Measurements from ENCODE around the gene SLC27A3.
"Not testable (repeated sequence)": the region's sequence is repeated elsewhere in the genome, so short reads cannot be mapped to it uniquely, and the experiment has no call there.

SLC27A3 gene

GRCh38 chr1:153763365-153764225 lies 11.6 kb upstream of the SLC27A3 start:
- no peak for DNase-seq (ENCODE audit: low read depth in 2 of 2)

DNA sequence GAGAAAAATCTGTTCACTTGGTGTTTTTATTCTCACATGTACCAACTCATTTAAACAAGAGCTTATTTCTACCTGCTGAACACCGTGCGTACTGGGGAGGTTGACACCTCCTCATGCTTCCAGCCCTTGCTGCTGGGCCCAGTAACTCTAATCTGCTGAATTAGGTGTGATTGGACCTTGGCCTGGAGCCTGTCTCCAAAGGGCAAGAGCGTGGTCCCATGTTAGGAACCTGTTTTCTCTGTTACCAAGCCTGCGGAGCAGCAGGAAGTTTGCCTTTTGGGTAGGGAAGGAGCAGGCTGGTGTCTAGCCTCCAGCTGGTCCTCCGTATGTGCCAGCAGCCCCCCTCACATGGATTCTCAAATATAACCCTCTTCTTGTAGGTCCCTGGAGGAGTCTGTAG lies 10.9 kb upstream of the SLC27A3 start:
- no peak for DNase-seq (ENCODE audit: low read depth in 2 of 2)

DNA sequence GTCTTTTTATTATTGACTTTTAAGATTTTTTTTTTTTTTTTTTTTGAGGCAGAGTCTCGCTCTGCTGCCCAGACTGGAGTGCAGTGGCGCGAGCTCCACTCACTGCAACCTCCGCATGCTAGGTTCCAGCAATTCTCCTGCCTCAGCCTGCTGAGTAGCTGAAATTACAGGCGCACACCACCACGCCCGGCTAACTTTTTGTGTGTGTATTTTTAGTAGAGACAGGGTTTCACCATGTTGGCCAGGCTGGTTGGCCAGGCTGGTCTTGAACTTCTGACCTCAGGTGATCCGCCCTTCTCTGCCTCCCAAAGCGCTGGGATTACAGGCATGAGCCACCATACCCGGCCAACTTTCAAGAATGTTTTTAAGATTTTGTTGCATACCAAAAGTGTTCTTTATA lies 8.5 kb upstream of the SLC27A3 start:
- DNase-seq (ENCODE audit: low read depth in 2 of 2), result not testable (repeated sequence)

DNA sequence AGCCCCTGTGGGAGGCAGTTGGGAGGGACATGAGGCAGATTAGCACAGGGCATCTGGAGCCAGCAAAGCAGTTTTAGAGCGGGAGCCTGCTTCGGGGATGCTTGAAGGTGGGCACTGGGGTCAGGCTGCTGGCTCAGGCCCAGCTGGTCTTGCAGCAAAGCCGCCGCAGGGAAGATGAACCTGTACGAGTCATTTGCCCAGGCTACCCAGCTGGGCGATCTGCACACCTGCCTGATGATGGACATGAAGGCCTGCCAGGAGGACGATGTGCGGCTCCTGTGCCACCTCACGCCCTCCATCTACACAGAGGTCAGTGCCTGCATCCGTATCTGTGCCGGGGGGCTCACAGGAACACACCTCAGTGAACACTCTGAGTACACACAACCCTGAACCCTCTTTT lies 7.7 kb upstream of the SLC27A3 start:
- no peak for DNase-seq (ENCODE audit: low read depth in 2 of 2)

DNA sequence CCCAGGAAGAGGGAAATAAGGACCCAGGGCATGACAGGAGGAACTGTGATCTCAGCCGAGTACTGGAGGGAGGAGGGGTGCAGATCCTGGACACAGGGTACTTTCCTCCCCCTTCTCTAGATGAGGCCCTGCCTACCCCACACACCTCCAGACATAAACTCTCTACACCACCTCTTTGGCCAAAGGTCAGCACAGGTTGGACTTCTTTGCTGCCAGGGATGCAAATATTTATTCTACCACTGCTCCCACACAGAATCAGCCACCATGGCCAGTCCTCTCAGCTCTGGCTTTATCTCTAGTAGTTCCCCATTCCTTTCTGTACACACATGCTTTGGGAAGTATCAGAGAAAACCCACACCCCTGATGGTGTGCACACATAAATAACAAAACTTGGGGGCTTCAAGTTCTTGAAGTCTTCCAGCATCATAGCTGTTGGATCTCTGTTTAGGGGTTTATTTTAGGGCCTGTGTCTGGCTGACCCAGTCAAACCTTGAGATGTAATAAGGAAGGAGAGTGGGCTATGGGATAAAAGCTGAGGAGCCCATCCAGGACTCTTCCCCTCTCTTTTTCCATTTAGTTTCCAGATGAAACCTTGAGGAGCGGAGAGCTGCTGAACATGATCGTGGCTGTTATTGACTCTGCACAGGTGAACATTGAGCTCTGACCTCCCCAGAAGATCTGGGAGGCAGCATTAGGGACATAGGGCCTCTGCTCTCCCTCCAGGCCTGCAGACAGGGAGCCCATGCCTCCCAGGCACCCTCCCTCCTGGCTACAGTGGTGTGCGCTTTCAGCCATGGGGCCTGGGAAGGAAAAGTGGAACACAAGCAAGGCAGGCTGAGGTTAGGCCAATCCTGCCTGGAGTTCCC lies 6.7 kb upstream of the SLC27A3 start:
- no peak for DNase-seq (ENCODE audit: low read depth in 2 of 2)

DNA sequence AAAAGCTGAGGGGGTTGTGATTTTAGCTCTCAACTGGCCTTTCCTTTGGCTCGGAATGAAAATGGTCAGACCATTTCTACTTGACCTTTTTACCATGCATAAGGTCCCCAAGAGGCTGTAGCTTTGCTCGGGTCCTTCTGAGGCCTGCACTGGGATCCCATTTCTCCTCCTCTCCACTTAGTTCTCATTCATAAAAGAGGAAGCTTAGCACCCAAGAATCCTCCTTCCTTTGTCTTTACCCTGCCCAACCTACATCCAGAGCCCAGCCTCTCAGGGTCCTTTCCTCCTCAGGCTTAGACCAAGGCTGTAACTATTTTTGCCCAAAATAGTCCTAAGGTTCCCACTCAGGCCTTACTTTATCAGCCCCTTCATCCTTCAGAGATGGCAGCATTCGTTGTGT lies 6.0 kb upstream of the SLC27A3 start:
- DNase-seq (ENCODE audit: low read depth in 2 of 2), result no peak

DNA sequence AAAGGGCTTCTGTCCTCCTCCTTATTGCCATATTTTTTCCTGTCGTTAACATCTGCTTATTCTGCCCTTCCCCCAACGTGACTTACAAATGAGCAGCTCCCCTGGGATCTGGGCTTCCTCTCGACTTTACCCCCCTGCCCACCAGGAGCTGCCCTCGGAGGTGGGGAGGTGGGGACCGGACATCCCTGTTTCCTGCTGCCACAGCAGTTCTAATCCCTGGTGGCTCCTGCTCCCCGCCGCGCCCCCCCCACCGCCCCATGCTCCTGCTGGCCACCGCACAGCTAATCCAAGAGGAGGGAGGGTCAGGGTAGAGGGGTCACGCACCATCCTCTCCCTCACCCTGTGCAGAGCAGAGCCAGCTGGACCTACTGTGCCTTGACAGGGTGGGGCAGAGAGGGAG lies 4.4 kb upstream of the SLC27A3 start:
- no peak for DNase-seq (ENCODE audit: low read depth in 2 of 2)

- DNase-seq (ENCODE audit: low read depth in 2 of 2), result no peak
These were observed 3.9 kb upstream of the SLC27A3 start for GRCh38 chr1:153771261-153771660.

DNA sequence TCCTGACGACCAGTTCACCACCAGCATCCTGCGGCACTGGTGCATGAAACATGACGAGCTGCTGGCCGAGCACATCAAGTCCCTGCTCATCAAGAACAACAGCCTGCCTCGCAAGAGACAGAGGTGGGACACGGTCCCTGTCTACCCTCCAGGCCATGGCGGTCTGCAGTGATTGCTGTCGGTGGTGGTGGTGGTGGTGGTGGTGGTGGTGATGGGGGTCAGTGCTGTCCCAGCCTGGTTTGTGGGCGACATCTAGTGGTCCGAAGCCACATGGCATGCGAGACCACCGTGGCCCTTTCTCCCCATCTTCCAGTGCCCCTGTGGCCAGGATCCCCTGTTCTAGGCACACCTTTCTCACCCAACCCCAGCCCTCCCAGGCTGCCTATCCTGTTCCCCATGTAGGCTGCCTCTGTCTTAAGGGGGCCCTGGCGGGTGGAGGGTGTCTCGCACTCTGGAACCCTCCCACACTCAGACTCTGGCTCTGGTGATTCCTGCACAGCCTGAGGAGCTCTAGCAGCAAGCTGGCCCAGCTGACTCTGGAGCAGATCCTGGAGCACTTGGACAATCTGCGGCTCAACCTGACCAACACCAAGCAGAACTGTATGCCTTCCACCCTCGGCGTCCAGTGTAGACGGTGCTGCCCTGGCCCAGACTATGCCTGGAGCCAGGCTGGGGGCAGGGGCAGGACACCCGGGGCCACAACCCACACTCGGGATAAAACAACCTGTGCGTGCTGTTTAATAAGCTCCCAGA lies 3.2 kb upstream of the SLC27A3 start:
- DNase-seq (ENCODE audit: low read depth in 2 of 2), result no peak

GRCh38 chr1:153773096-153773921 lies 1.9 kb upstream of the SLC27A3 start:
- DNase-seq (ENCODE audit: low read depth in 2 of 2), result no peak

GRCh38 chr1:153774026-153774595 lies 1.1 kb upstream of the SLC27A3 start:
- no peak for DNase-seq (ENCODE audit: low read depth in 2 of 2)

GRCh38 chr1:153775458-153776327 lies 486 bp downstream of the SLC27A3 start:
- DNase-seq (ENCODE audit: low read depth in 2 of 2), result peak; percentile 45 to 56

GRCh38 chr1:153776352-153776751 lies 1.1 kb downstream of the SLC27A3 start:
- no peak for DNase-seq (ENCODE audit: low read depth in 2 of 2)

GRCh38 chr1:153776845-153777370 lies 1.7 kb downstream of the SLC27A3 start:
- no peak for DNase-seq (ENCODE audit: low read depth in 2 of 2)

DNA sequence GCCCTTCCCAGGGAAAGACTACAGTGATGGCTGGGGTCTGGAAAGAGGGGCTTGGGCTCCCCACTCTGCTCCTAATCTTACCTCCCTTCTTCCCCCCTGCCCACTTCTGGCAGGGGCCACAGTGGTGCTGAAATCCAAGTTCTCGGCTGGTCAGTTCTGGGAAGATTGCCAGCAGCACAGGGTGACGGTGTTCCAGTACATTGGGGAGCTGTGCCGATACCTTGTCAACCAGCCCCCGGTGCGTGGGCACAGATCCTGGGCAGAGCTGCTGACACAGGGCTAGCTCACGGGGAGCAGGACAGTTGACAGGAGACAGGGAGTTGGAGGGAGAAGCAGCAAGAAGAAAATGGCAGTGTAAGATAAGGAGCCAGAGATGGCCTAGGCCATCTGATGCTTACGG lies 2.4 kb downstream of the SLC27A3 start:
- no peak for DNase-seq (ENCODE audit: low read depth in 2 of 2)

GRCh38 chr1:153778051-153778823 lies 3.0 kb downstream of the SLC27A3 start:
- no peak for DNase-seq (ENCODE audit: low read depth in 2 of 2)

DNA sequence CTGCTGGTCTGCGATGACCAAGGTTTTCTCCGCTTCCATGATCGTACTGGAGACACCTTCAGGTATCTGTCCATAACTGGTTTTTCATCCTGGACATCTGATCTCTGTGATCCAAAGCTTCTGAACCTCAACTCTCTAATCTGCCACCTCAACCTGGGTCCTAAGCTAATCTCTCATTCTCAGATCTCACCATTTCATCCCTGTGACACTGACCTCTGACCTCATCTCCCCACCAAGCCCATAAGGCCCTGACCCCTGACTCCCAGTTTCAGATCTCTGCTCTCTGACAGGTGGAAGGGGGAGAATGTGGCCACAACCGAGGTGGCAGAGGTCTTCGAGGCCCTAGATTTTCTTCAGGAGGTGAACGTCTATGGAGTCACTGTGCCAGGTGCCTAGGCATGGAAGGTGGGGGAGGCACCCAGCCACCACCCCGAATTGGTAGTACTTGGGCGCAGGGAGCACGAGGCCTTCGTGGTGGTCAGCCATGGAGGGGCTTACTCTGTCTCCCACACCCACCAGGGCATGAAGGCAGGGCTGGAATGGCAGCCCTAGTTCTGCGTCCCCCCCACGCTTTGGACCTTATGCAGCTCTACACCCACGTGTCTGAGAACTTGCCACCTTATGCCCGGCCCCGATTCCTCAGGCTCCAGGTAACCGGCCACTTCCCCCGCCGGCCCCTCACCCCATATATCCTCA lies 3.8 kb downstream of the SLC27A3 start:
- no peak for DNase-seq (ENCODE audit: low read depth in 2 of 2)

All from stimulated activated CD4-positive, alpha-beta T cell treated with anti-CD3 and anti-CD28 coated beads, Interleukin-1b, Interleukin-23, amount 100 ng/mL, for 4 hours (primary cell).